Karpas-422 (cell line): ENCODE measurements around the gene RPL18A. TPM values are rescaled to one million over a fixed set of nuclear protein-coding genes. Genes with fewer than 3 reads are reported as not detected.

Experiments
- DNase-seq: peaks from one replicate; pipeline ENCODE4 v3.0.0-alpha.2; 2015
- H2AFZ ChIP-seq: fragments of 200-600 bp; sonication (generic); 2 replicates; pipeline ENCODE4 v1.6.1; 2014; ENCODE audit warnings: antibody characterized with exemption, low read length, mixed read lengths
- H3K27ac ChIP-seq: fragments of 200-600 bp; sonication (generic); 2 replicates; pipeline ENCODE4 v1.5.1; 2014; ENCODE audit warnings: mild to moderate bottlenecking, low read length, moderate library complexity
- H3K27me3 ChIP-seq: fragments of 200-600 bp; sonication (generic); 2 replicates; pipeline ENCODE4 v1.6.1; 2014; ENCODE audit warnings: low read length, mixed read lengths
- H3K36me3 ChIP-seq: fragments of 200-600 bp; sonication (generic); 2 replicates; pipeline ENCODE4 v1.6.1; 2014; ENCODE audit warnings: low read length, mixed read lengths; ENCODE audit not compliant: insufficient read depth
- H3K4me1 ChIP-seq: fragments of 200-600 bp; sonication (generic); 2 replicates; pipeline ENCODE4 v1.6.1; 2014; ENCODE audit warnings: mild to moderate bottlenecking, low read length, mixed read lengths
- H3K4me2 ChIP-seq: fragments of 200-600 bp; sonication (generic); 2 replicates; pipeline ENCODE4 v1.6.1; 2014; ENCODE audit warnings: low read length, low read depth, mild to moderate bottlenecking; ENCODE audit not compliant: poor library complexity, severe bottlenecking
- H3K4me3 ChIP-seq: fragments of 200-600 bp; sonication (generic); 2 replicates; pipeline ENCODE4 v1.5.1; 2014; ENCODE audit warnings: mild to moderate bottlenecking, antibody characterized with exemption, low read length, mixed read lengths
- H3K79me2 ChIP-seq: fragments of 200-600 bp; sonication (generic); 2 replicates; pipeline ENCODE4 v1.6.1; 2014; ENCODE audit warnings: mild to moderate bottlenecking, low read length, mixed read lengths
- H3K9ac ChIP-seq: fragments of 200-600 bp; sonication (generic); 2 replicates; pipeline ENCODE4 v1.6.0; 2014; ENCODE audit warnings: low read length
- H3K9me2 ChIP-seq: fragments of 200-600 bp; sonication (generic), shearing (Covaris generic); replicated peaks from 2 replicates; pipeline ENCODE4 v1.6.0; 2014; ENCODE audit warnings: mild to moderate bottlenecking, low read length, moderate library complexity; ENCODE audit not compliant: insufficient read depth
- H3K9me3 ChIP-seq: fragments of 300-700, 200-600 bp; sonication (generic); 2 replicates; pipeline ENCODE4 v1.6.1; 2014; ENCODE audit warnings: low read length, mixed read lengths
- H4K20me1 ChIP-seq: fragments of 200-600 bp; sonication (generic); 2 replicates; pipeline ENCODE4 v1.6.1; 2014; ENCODE audit warnings: mild to moderate bottlenecking, antibody characterized with exemption, low read length, low read depth; ENCODE audit not compliant: insufficient read depth
- small RNA-seq: library from RNA; depleted of rRNA; stranded (forward); fragments of <200 nt; gene quantifications from one replicate; pipeline ENCODE3, GENCODE V24; 2014
- total RNA-seq: library from RNA; depleted of rRNA; stranded (reverse); fragments of >200 nt; shearing (Covaris generic); gene quantifications from 2 replicates; pipeline ENCODE4 v1.2.3, GENCODE V29; 2014; ENCODE audit warnings: low replicate concordance; rRNA removed

The RPL18A gene
- total RNA-seq, 1 experiment from 2014 or later: 1,678 TPM

DNA sequence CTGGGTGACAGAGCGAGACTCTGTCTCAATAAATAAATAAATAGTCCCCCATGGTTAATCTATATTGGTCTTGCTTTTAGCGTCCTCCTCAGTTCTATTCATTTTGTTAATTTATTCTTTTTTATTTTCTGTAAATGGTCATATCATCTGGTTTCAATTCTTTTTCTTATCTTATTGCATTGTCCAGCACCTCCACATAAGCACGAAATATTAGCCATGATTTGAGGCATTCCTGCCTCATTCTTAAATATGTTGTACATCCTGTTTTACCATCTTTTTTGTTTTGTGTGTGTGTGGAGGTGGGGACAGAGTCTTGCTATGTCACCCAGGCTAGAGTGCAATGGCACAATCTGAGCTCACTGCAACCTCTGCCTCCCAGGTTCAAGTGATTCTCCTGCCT, 48.5 kb downstream of the RPL18A start:
- H3K4me3 ChIP-seq: no peak overlapping the region
- no peak overlapping the region for H2AFZ ChIP-seq
- no peaks in the 10 kb centered on the region for H3K4me1 ChIP-seq
- H3K27ac ChIP-seq: no peak overlapping the region
- no peak overlapping the region for H3K9ac ChIP-seq
- no peaks in the 10 kb centered on the region for H3K27me3 ChIP-seq
- no peaks in the 10 kb centered on the region for H3K36me3 ChIP-seq
- no peak for DNase-seq
- H3K79me2 ChIP-seq: no peaks in the 10 kb centered on the region
- no peaks in the 10 kb centered on the region for H3K9me3 ChIP-seq
- no peaks in the 10 kb centered on the region for H4K20me1 ChIP-seq
- no peak overlapping the region for H3K4me2 ChIP-seq
- H3K9me2 ChIP-seq: no peaks in the 10 kb centered on the region

DNA sequence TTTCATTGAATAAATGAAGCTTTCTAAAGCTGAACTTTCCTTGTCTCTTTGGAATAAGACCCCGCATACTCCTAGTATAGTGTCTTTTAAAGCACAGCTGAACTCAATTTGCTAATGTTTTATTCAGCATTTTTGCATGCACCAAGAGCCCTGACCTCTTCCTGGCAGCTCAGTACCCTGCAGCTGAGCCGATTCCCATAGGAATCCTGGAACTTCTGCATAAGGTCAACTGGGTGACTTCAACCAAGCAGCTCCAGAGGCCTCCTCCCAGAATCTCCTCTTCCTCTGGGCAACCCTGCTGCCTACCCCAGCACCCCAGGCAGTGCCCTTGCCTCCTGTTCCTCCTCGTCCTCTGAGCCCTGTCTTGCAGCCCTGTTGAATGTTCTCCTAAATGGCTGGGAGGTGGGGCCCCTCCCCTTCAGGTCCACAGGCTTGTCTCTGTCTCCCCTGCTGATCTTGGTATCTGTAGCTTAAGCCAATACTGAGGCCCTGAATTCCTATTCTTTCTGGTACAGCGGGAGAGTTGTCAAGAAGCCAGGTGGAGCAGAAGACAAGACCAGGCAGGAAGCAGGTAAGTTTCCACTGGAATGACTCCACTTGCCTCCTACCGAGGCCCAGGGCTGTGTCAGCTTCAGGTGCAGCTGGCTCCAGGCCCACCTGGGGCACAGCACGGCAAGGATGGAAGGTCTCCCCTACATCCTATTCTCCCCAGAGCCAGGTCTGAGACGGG, 49.5 kb downstream of the RPL18A start:
- H3K27ac ChIP-seq: no peak overlapping the region
- DNase-seq: no peak

DNA sequence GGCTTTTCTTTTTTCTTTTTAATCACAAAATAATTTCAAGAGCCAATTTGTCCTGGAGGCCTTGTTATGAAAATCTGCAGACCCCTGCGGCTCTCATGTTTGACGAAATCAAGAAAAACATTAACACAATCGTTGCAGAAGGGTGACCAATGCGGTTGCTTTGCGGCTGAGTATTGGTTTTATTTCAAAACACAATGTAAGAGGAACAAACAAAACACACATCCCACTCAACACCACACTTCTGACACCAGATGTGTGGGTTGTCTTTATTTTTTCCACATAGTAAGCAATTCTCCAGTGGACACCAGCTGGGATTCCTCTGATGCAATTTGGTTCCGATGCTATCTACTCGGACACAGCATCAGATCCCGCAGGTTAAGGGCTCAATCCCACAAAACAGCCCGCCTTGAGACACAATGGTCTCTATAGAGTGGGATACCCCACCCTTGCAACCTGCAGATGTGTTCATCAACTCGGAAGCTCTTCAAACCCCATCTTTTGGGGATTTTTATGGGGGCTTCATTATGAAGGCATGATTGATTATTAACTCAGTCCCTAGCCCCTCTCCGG, 51.2 kb downstream of the RPL18A start:
- Histone ChIP-seq H2AFZ (no peak overlapping the region), H3K4me2 (no peak overlapping the region), H3K36me3 (no peaks in the 10 kb centered on the region), H4K20me1 (no peaks in the 10 kb centered on the region), H3K9me2 (no peaks in the 10 kb centered on the region), H3K79me2 (no peaks in the 10 kb centered on the region), H3K9me3 (no peaks in the 10 kb centered on the region), H3K27me3 (no peaks in the 10 kb centered on the region), H3K4me3 (no peak overlapping the region), H3K4me1 (no peaks in the 10 kb centered on the region), H3K9ac (no peak overlapping the region), H3K27ac (no peak overlapping the region)
- no peak for DNase-seq

More for the DNA sequence above, 49.5 kb downstream of the RPL18A start:
- H3K79me2 ChIP-seq: no peaks in the 10 kb centered on the region
- H3K9ac ChIP-seq: no peak overlapping the region
- no peaks in the 10 kb centered on the region for H3K4me1 ChIP-seq
- H4K20me1 ChIP-seq: no peaks in the 10 kb centered on the region
- no peaks in the 10 kb centered on the region for H3K27me3 ChIP-seq
- H3K4me2 ChIP-seq: no peak overlapping the region
- no peaks in the 10 kb centered on the region for H3K36me3 ChIP-seq
- H2AFZ ChIP-seq: no peak overlapping the region
- H3K4me3 ChIP-seq: no peak overlapping the region
- no peaks in the 10 kb centered on the region for H3K9me3 ChIP-seq
- no peaks in the 10 kb centered on the region for H3K9me2 ChIP-seq

Small RNA genes lying within 50 kb of the gene (small RNA-seq; reads per million reads assigned to genes)
- not detected for gene SNORA68

Other genes with a start within 250 kb of the RPL18A start
- gene UNC13A, start 171.6 kb upstream of the RPL18A start, total RNA-seq: under 0.01 TPM in 1 of 2 replicates, not detected in the other
- 22.9 and 34.6 TPM in 2 replicates for gene MAP1S, start 140.4 kb upstream of the RPL18A start, total RNA-seq
- gene FCHO1, start 108.4 kb upstream of the RPL18A start, total RNA-seq: 16.6 and 40.4 TPM in 2 replicates
- not detected in 2 replicates for gene B3GNT3, start 64.8 kb upstream of the RPL18A start, total RNA-seq
- gene INSL3, start 38.4 kb upstream of the RPL18A start, total RNA-seq: not detected in 2 replicates
- 5.7 and 9.5 TPM in 2 replicates for gene JAK3, start 11.9 kb upstream of the RPL18A start, total RNA-seq
- gene SLC5A5, start 12.0 kb downstream of the RPL18A start, total RNA-seq: not detected in 2 replicates
- 13.9 and 51.6 TPM in 2 replicates for gene CCDC124, start 73.1 kb downstream of the RPL18A start, total RNA-seq
- gene KCNN1, start 107.2 kb downstream of the RPL18A start, total RNA-seq: not detected in 2 replicates
- 12.3 and 46.8 TPM in 2 replicates for gene ARRDC2, start 148.3 kb downstream of the RPL18A start, total RNA-seq
- 6.1 and 9.6 TPM in 2 replicates for gene IL12RB1, start 227.0 kb downstream of the RPL18A start, total RNA-seq
- gene MAST3, start 237.9 kb downstream of the RPL18A start, total RNA-seq: 7.7 and 17.9 TPM in 2 replicates